Neural cell (in vitro differentiated cells): Measurements from ENCODE around the gene IQCB1. TPM values are rescaled to one million over a fixed set of nuclear protein-coding genes. Genes with fewer than 3 reads are reported as not detected.

ENCODE experiments used
- H2AFZ ChIP-seq: fragments of 200-600, 300-800 bp; sonication (generic), shearing (Covaris generic); 2 replicates; pipeline ENCODE4 v1.6.0; 2014; ENCODE audit warnings: low read depth, mild to moderate bottlenecking, antibody characterized with exemption, low read length, moderate library complexity
- H3F3A ChIP-seq: fragments of 200-600 bp; shearing (Covaris generic); 2 replicates; pipeline ENCODE4 v1.6.1; 2016; ENCODE audit warnings: mild to moderate bottlenecking, moderate library complexity, mixed read lengths, antibody characterized with exemption, low read length; ENCODE audit not compliant: insufficient read depth, poor library complexity, severe bottlenecking
- H3K27ac ChIP-seq: fragments of 200-600, 300-800 bp; sonication (generic), shearing (Covaris generic); 2 replicates; pipeline ENCODE4 v1.5.1; 2014; ENCODE audit warnings: mild to moderate bottlenecking, low read length, moderate library complexity
- H3K27me3 ChIP-seq: fragments of 300-800, 200-600 bp; sonication (generic), shearing (Covaris generic); 2 replicates; pipeline ENCODE4 v1.6.0; 2014; ENCODE audit warnings: mild to moderate bottlenecking, low read depth, low read length, moderate library complexity; ENCODE audit not compliant: insufficient read depth
- H3K36me3 ChIP-seq: fragments of 300-800, 200-600 bp; sonication (generic), shearing (Covaris generic); 2 replicates; pipeline ENCODE4 v1.5.1; 2014; ENCODE audit warnings: mild to moderate bottlenecking, antibody characterized with exemption, low read length, moderate library complexity; ENCODE audit not compliant: insufficient read depth
- H3K4me2 ChIP-seq: fragments of 300-800, 200-600 bp; sonication (generic), shearing (Covaris generic); 2 replicates; pipeline ENCODE4 v1.6.0; 2014; ENCODE audit warnings: mild to moderate bottlenecking, low read length
- H3K4me3 ChIP-seq: fragments of 300-800, 200-600 bp; sonication (generic), shearing (Covaris generic); 2 replicates; pipeline ENCODE4 v1.5.1; 2014; ENCODE audit warnings: mild to moderate bottlenecking, low read length, moderate library complexity
- H3K79me2 ChIP-seq: fragments of 200-600 bp; shearing (Covaris generic); replicated peaks from 2 replicates; pipeline ENCODE4 v1.6.0; 2014; ENCODE audit warnings: mild to moderate bottlenecking, low read length, moderate library complexity; ENCODE audit not compliant: insufficient read depth
- H3K9ac ChIP-seq: fragments of 300-800, 200-600 bp; sonication (generic), shearing (Covaris generic); 2 replicates; pipeline ENCODE4 v1.6.1; 2016; ENCODE audit warnings: mild to moderate bottlenecking, low read length, mixed read lengths
- H3K9me2 ChIP-seq: fragments of 200-600 bp; shearing (Covaris generic); 2 replicates; pipeline ENCODE4 v1.6.1; 2016; ENCODE audit warnings: mild to moderate bottlenecking, low read length, mixed read lengths; ENCODE audit not compliant: insufficient read depth
- H3K9me3 ChIP-seq: fragments of 200-600, 300-800 bp; sonication (generic), shearing (Covaris generic); 2 replicates; pipeline ENCODE4 v1.6.1; 2016; ENCODE audit warnings: mild to moderate bottlenecking, mixed run types, low read length, moderate library complexity, mixed read lengths
- H4K20me1 ChIP-seq: fragments of 200-600 bp; shearing (Covaris generic); 2 replicates; pipeline ENCODE4 v1.6.1; 2016; ENCODE audit warnings: mild to moderate bottlenecking, mixed run types; ENCODE audit not compliant: insufficient read depth
- CTCF ChIP-seq: fragments of 450-650 bp; IDR thresholded peaks from 2 replicates; pipeline ENCODE4 v1.5.1; 2014; ENCODE audit warnings: antibody characterized with exemption, mild to moderate bottlenecking, moderate library complexity; ENCODE audit not compliant: poor library complexity, severe bottlenecking
- EP300 ChIP-seq: fragments of 450-650 bp; conservative IDR thresholded peaks from 2 replicates; pipeline ENCODE4 v1.6.1; 2014; ENCODE audit warnings: antibody characterized with exemption, mild to moderate bottlenecking, moderate library complexity; ENCODE audit not compliant: poor library complexity, severe bottlenecking
- EZH2 ChIP-seq: fragments of 200-600, 300-800 bp; shearing (Covaris generic), sonication (generic); IDR thresholded peaks from 2 replicates; pipeline ENCODE4 v1.6.1; 2014; ENCODE audit warnings: antibody characterized with exemption, low read length, borderline replicate concordance, mild to moderate bottlenecking; ENCODE audit not compliant: insufficient read depth, poor library complexity, severe bottlenecking
- MXI1 ChIP-seq: fragments of 450-650 bp; conservative IDR thresholded peaks from 2 replicates; pipeline ENCODE4 v1.6.1; 2014; ENCODE audit warnings: antibody characterized with exemption, mild to moderate bottlenecking; ENCODE audit not compliant: poor library complexity, severe bottlenecking
- POLR2AphosphoS5 ChIP-seq: IDR thresholded peaks from 2 replicates; pipeline ENCODE4 v1.6.1; 2012
- RAD21 ChIP-seq: fragments of 450-650 bp; conservative IDR thresholded peaks from 2 replicates; pipeline ENCODE4 v1.6.1; 2014; ENCODE audit warnings: antibody characterized with exemption, mild to moderate bottlenecking, moderate library complexity
- REST ChIP-seq: IDR thresholded peaks from 2 replicates; pipeline ENCODE4 v1.6.1; 2012; ENCODE audit warnings: borderline replicate concordance
- SMC3 ChIP-seq: fragments of 450-650 bp; conservative IDR thresholded peaks from 2 replicates; pipeline ENCODE4 v1.6.1; 2014; ENCODE audit warnings: antibody characterized with exemption, mild to moderate bottlenecking, moderate library complexity; ENCODE audit not compliant: poor library complexity
- TAF1 ChIP-seq: IDR thresholded peaks from 2 replicates; pipeline ENCODE4 v1.6.1; 2012; ENCODE audit warnings: low read depth
- polyA plus RNA-seq: library from polyadenylated mRNA; depleted of rRNA; stranded (reverse); fragments of >200 nt; gene quantifications from 2 replicates; pipeline ENCODE4 v1.2.3, GENCODE V29; 2014

The IQCB1 gene
- polyA plus RNA-seq, 1 donor from 2014 or later, result 50.2 TPM

GRCh38 chr3:121769246-121769645, 65.6 kb downstream of the IQCB1 start:
- Histone ChIP-seq H3K4me3 (no peak overlapping the region), H3K9ac (no peak overlapping the region), H3K4me2 (no peak overlapping the region), H3K27me3 (no peaks in the 10 kb centered on the region), H3K9me2 (no peaks in the 10 kb centered on the region), H3K79me2 (no peaks in the 10 kb centered on the region), H3K36me3 (peaks cover 4% of the 10 kb centered on the region), H3K27ac (no peak overlapping the region), H4K20me1 (no peaks in the 10 kb centered on the region), H3F3A (no peaks in the 10 kb centered on the region), H2AFZ (no peak overlapping the region), H3K9me3 (no peaks in the 10 kb centered on the region)
- TF ChIP-seq MXI1 (no peak), EP300 (no peak), POLR2AphosphoS5 (no peak), SMC3 (no peak), EZH2 (no peak), REST (no peak), TAF1 (no peak), CTCF (no peak), RAD21 (no peak)

GRCh38 chr3:121768452-121768851, 66.4 kb downstream of the IQCB1 start:
- TF ChIP-seq TAF1, result no peak
- no peak for TF ChIP-seq MXI1
- H3K36me3 ChIP-seq, result no peaks in the 10 kb centered on the region
- H3K4me2 ChIP-seq, result no peak overlapping the region
- H3K27me3 ChIP-seq, result no peaks in the 10 kb centered on the region
- H3K9ac ChIP-seq, result no peak overlapping the region
- no peak overlapping the region for H2AFZ ChIP-seq
- no peaks in the 10 kb centered on the region for H3K9me3 ChIP-seq
- H3K9me2 ChIP-seq, result no peaks in the 10 kb centered on the region
- H3F3A ChIP-seq, result no peaks in the 10 kb centered on the region
- H4K20me1 ChIP-seq, result no peaks in the 10 kb centered on the region
- no peak overlapping the region for H3K4me3 ChIP-seq
- no peak overlapping the region for H3K27ac ChIP-seq
- no peaks in the 10 kb centered on the region for H3K79me2 ChIP-seq
